Stimulated activated CD8-positive, alpha-beta memory T cell treated with anti-CD3 and anti-CD28 coated beads, Interleukin-4, amount 100 ng/mL, for 4 hours (primary cell): ENCODE results near the gene ZNF608.

Experiments used
- DNase-seq, 2 donors: peaks; one replicate each; pipeline ENCODE4 v3.0.0-alpha.2; 2020; ENCODE audit warnings: low read depth in 2 of 2, low spot score in 1 of 2

Gene ZNF608

GRCh38 chr5:124755041-124755440 is 8.6 kb upstream of the ZNF608 start:
- DNase-seq = no peak

- no peak for DNase-seq
Measured at GRCh38 chr5:124754206-124754927, 7.9 kb upstream of the ZNF608 start.

- no peak for DNase-seq
Measured at GRCh38 chr5:124752854-124753720, 6.6 kb upstream of the ZNF608 start.

- no peak for DNase-seq
Measured at GRCh38 chr5:124751031-124751430, 4.6 kb upstream of the ZNF608 start.

GRCh38 chr5:124748687-124749594 is 2.5 kb upstream of the ZNF608 start:
- no peak for DNase-seq

- no peak for DNase-seq
Measured at GRCh38 chr5:124747791-124748686, 1.6 kb upstream of the ZNF608 start.

GRCh38 chr5:124746916-124747790 is 714 bp upstream of the ZNF608 start:
- DNase-seq = no peak

- no peak for DNase-seq
Measured at GRCh38 chr5:124745007-124745927, 1.2 kb downstream of the ZNF608 start.

GRCh38 chr5:124744170-124744971 is 2.1 kb downstream of the ZNF608 start:
- DNase-seq = no peak

GRCh38 chr5:124743602-124744169 is 2.8 kb downstream of the ZNF608 start:
- no peak for DNase-seq

- no peak for DNase-seq
Measured at GRCh38 chr5:124742983-124743601, 3.3 kb downstream of the ZNF608 start.

GRCh38 chr5:124742521-124742920 is 3.9 kb downstream of the ZNF608 start:
- no peak for DNase-seq

- no peak for DNase-seq
Measured at GRCh38 chr5:124741711-124742496, 4.5 kb downstream of the ZNF608 start.

- DNase-seq = no peak
Measured at GRCh38 chr5:124740991-124741583, 5.4 kb downstream of the ZNF608 start.

- no peak for DNase-seq
Measured at GRCh38 chr5:124740071-124740470, 6.4 kb downstream of the ZNF608 start.

GRCh38 chr5:124739634-124740025 is 6.8 kb downstream of the ZNF608 start:
- no peak for DNase-seq
